ENCODE data around the gene KCNG2.

- TF ChIP-seq POLR2A (IDR thresholded peaks at IDR 0.05), result no peak
- TF ChIP-seq CTCF (IDR thresholded peaks at IDR 0.05), result no peak
Measured at GRCh38 chr18:79916546-79917168, 118.9 kb downstream of the KCNG2 start.
